ENCODE measurements around the gene ENAM. TPM values are rescaled to one million over a fixed set of nuclear protein-coding genes. Genes with fewer than 3 reads are reported as not detected.
"Not testable (repeated sequence)": the region's sequence is repeated elsewhere in the genome, so short reads cannot be mapped to it uniquely, and the experiment has no call there.

The ENAM gene
- total RNA-seq, 1 donor: not detected

GRCh38 chr4:70608324-70608723 lies 20.2 kb upstream of the ENAM start:
- H3K4me3 ChIP-seq (ENCODE audit: low read length): no peak overlapping the region
- H3K27me3 ChIP-seq (ENCODE audit: insufficient read depth, low read length): no peaks in the 10 kb centered on the region
- H3K9me3 ChIP-seq (ENCODE audit: low read depth, low read length): no peaks in the 10 kb centered on the region
- no peaks in the 10 kb centered on the region for H3K4me1 ChIP-seq (ENCODE audit: insufficient read depth, low read length)

- H3K27me3 ChIP-seq (ENCODE audit: insufficient read depth, low read length): no peaks in the 10 kb centered on the region
- H3K9me3 ChIP-seq (ENCODE audit: low read depth, low read length): no peaks in the 10 kb centered on the region
- H3K4me3 ChIP-seq (ENCODE audit: low read length): no peak overlapping the region
- H3K4me1 ChIP-seq (ENCODE audit: insufficient read depth, low read length): no peaks in the 10 kb centered on the region
Measured at GRCh38 chr4:70613306-70614183, 15.0 kb upstream of the ENAM start.

DNA sequence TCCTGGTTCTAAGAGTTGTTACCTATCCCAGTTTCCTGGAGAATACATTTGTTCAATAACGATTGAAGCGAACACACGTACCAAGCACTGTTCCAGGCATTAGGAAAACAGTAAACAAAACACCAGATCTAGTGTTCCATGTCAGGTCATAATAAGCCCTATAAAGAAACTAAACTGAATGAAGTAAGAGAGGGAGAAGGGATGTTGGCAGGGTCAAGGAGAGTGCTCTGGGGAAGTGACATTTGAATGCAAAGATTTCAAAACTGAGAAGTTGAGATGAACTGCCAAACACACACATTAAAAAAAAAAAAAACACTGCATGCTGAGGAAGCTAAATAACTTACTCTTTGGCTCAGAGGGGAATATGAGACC lies 14.4 kb upstream of the ENAM start:
- Histone ChIP-seq H3K4me3 (ENCODE audit: low read length) (no peak overlapping the region), H3K4me1 (ENCODE audit: insufficient read depth, low read length) (no peaks in the 10 kb centered on the region), H3K9me3 (ENCODE audit: low read depth, low read length) (no peaks in the 10 kb centered on the region), H3K27me3 (ENCODE audit: insufficient read depth, low read length) (no peaks in the 10 kb centered on the region)

DNA sequence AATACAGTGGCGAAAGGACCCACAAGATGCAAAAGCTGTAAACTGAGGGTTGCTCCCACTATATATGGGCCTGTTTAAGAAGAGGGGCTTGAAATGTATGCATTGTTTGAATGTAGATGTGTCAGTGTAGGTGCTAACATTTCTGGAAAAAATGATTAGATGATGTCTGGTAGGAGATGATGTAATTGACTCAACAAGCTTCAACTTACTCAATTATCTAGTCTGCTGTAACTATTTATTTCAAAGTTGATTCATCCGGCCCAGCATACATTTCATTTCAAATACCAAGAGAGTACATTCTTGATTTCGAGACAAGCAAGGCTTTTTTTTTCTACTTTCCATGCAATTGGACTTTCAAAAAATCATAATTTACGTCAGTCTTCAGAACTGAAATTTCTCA lies 9.3 kb upstream of the ENAM start:
- H3K27me3 ChIP-seq (ENCODE audit: insufficient read depth, low read length): no peaks in the 10 kb centered on the region

DNA sequence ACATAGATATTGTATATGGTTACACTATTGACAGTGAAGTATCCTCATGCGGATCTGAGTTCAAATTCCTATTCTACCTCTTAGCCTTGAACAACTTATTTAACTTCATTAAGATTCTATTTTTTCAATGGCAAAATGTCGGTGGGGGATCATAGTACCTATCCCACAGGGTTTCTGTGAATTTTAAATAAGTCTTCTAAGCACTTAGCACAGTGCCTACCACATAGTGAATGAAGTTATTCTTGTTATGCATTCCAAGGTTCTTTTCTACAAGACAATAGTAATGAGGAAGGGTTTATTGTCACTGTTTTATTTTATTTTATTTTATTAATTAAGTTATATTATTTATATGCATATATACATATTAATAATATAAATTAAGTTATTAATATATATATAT lies 8.8 kb upstream of the ENAM start:
- Histone ChIP-seq H3K4me3 (ENCODE audit: low read length) (no peak overlapping the region), H3K9me3 (ENCODE audit: low read depth, low read length) (no peaks in the 10 kb centered on the region), H3K4me1 (ENCODE audit: insufficient read depth, low read length) (no peaks in the 10 kb centered on the region), H3K27me3 (ENCODE audit: insufficient read depth, low read length) (no peaks in the 10 kb centered on the region)

More for the DNA sequence above, 9.3 kb upstream of the ENAM start:
- Histone ChIP-seq H3K9me3 (ENCODE audit: low read depth, low read length) (no peaks in the 10 kb centered on the region), H3K4me1 (ENCODE audit: insufficient read depth, low read length) (no peaks in the 10 kb centered on the region), H3K4me3 (ENCODE audit: low read length) (no peak overlapping the region)

GRCh38 chr4:70623323-70623722 lies 5.2 kb upstream of the ENAM start:
- no peaks in the 10 kb centered on the region for H3K9me3 ChIP-seq (ENCODE audit: low read depth, low read length)
- no peaks in the 10 kb centered on the region for H3K4me1 ChIP-seq (ENCODE audit: insufficient read depth, low read length)
- H3K4me3 ChIP-seq (ENCODE audit: low read length): no peak overlapping the region

DNA sequence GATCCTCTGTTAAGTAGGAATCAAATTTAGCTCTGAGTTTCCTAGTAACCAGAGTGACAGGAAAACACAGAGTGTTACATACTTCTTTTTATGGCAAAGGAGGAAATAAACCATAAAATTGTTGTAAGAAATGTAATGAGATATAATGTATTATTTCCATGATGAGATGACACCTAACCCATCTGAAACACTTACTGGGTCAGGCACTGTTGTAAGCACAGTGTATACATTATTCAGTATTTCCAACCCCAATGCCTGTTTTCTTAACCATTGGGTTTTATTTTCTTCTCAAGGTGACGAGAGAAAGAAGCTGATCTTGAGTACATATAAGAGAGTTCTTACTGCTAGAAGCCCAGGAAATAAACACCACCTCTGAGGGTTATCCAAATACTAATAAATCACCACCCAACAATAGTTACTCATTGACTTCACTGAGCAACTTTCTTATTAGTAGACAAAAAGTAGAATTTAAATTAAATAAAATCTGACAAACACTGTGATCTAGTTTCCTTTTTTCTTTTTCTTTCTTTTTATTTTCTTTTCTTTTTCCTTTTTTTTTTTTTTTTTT lies 4.2 kb upstream of the ENAM start:
- Histone ChIP-seq H3K9me3 (ENCODE audit: low read depth, low read length) (no peaks in the 10 kb centered on the region), H3K4me3 (ENCODE audit: low read length) (no peak overlapping the region), H3K27me3 (ENCODE audit: insufficient read depth, low read length) (no peaks in the 10 kb centered on the region), H3K4me1 (ENCODE audit: insufficient read depth, low read length) (no peaks in the 10 kb centered on the region)

More at GRCh38 chr4:70623323-70623722, 5.2 kb upstream of the ENAM start:
- no peaks in the 10 kb centered on the region for H3K27me3 ChIP-seq (ENCODE audit: insufficient read depth, low read length)

DNA sequence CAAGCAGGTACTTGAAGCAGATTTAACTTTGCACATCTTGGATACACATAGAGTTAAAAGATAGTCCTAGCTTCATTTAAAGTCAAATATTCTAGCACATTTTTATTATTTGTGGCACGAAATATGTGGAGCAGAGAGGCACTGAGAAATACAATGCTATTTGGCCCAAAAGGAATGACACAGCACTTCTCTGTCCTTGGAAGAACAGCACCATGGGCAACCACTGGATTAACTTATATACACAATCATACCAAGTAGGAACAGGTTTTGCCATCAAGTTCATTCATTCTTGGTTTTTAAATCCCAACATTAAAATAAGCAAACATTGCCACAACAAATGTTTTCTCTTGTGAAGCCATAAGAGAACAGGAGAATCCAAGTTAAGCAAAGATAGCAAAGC lies 924 bp upstream of the ENAM start:
- Histone ChIP-seq H3K27me3 (ENCODE audit: insufficient read depth, low read length) (no peaks in the 10 kb centered on the region), H3K4me1 (ENCODE audit: insufficient read depth, low read length) (no peaks in the 10 kb centered on the region), H3K4me3 (ENCODE audit: low read length) (no peak overlapping the region), H3K9me3 (ENCODE audit: low read depth, low read length) (no peaks in the 10 kb centered on the region)

GRCh38 chr4:70629469-70630090 lies 1.0 kb downstream of the ENAM start:
- Histone ChIP-seq H3K4me1 (ENCODE audit: insufficient read depth, low read length) (no peaks in the 10 kb centered on the region), H3K4me3 (ENCODE audit: low read length) (no peak overlapping the region), H3K9me3 (ENCODE audit: low read depth, low read length) (no peaks in the 10 kb centered on the region), H3K27me3 (ENCODE audit: insufficient read depth, low read length) (no peaks in the 10 kb centered on the region)

DNA sequence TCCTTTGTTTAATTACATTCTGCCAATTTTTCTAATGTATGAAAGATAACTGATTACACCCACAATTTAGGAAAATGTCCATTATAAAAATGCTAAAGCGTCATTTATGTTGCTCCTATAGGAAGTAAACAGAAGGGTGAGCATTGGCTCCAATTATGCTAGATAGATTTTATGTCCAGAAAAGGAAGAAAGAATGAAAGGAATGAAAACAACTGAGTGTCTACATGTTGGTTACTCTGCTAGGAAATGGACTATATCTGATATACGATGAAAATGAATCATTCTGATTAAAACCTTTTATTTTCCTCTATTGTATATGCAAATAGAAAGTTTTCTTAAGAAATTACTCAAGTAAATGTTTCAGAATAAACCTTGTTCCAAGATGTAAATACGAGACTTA lies 1.6 kb downstream of the ENAM start:
- Histone ChIP-seq H3K9me3 (ENCODE audit: low read depth, low read length) (no peaks in the 10 kb centered on the region), H3K27me3 (ENCODE audit: insufficient read depth, low read length) (no peaks in the 10 kb centered on the region), H3K4me3 (ENCODE audit: low read length) (no peak overlapping the region), H3K4me1 (ENCODE audit: insufficient read depth, low read length) (no peaks in the 10 kb centered on the region)

DNA sequence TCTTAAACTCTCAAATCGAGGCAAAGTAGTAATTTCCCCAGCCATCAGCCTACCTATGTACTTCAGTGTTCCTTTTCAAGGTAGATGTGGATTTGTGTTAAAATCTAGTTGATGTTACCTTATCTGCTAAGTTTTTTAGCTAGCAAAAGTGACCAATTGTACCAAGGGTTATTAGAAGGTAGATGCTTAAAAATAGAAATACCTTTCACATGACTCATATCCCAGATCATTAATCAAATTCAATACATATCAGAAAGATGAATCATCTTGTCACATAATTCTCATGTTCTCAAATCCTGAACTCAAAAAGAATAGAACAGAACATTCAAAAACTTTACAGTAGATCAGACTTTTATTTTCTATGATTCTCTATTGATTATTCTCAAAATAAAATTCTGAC lies 3.5 kb downstream of the ENAM start:
- no peaks in the 10 kb centered on the region for H3K27me3 ChIP-seq (ENCODE audit: insufficient read depth, low read length)
- H3K9me3 ChIP-seq (ENCODE audit: low read depth, low read length): no peaks in the 10 kb centered on the region
- H3K4me3 ChIP-seq (ENCODE audit: low read length): no peak overlapping the region
- no peaks in the 10 kb centered on the region for H3K4me1 ChIP-seq (ENCODE audit: insufficient read depth, low read length)

- no peaks in the 10 kb centered on the region for H3K4me1 ChIP-seq (ENCODE audit: insufficient read depth, low read length)
- H3K9me3 ChIP-seq (ENCODE audit: low read depth, low read length): no peaks in the 10 kb centered on the region
- H3K27me3 ChIP-seq (ENCODE audit: insufficient read depth, low read length): no peaks in the 10 kb centered on the region
- H3K4me3 ChIP-seq (ENCODE audit: low read length): no peak overlapping the region
Measured at GRCh38 chr4:70634482-70634881, 5.9 kb downstream of the ENAM start.

DNA sequence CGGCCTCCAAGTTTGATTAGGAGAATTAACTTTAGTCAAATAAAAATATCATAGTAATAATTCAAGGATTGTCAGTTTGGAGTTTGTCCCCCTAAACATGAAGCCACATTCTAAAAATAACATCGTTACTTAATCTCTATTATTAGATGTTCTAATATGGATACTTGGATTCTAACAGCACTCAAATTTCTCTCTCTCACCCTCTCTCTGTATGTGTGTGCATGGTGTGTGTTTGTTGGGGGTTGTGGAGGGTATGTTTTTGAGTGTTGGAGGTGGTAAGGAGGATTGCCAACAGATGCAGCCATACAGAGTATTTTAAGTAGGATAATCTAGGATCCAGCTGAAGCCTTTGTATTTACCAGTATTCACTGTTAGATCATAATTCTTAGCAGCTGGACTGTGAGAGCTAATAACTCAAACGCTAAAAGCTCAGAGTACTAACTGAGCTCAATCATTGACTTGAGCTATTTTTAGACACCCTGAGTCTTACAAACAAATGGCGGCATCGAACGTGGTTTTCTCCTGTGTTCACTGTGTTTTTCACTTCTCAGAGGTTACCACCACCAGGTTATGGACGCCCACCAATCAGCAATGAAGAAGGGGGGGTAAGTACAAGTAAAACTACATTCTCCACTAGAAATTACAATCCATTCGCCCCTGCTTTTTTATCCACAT lies 8.8 kb downstream of the ENAM start:
- no peaks in the 10 kb centered on the region for H3K27me3 ChIP-seq (ENCODE audit: insufficient read depth, low read length)
- H3K4me3 ChIP-seq (ENCODE audit: low read length): no peak overlapping the region
- H3K9me3 ChIP-seq (ENCODE audit: low read depth, low read length): no peaks in the 10 kb centered on the region
- H3K4me1 ChIP-seq (ENCODE audit: insufficient read depth, low read length): no peaks in the 10 kb centered on the region

DNA sequence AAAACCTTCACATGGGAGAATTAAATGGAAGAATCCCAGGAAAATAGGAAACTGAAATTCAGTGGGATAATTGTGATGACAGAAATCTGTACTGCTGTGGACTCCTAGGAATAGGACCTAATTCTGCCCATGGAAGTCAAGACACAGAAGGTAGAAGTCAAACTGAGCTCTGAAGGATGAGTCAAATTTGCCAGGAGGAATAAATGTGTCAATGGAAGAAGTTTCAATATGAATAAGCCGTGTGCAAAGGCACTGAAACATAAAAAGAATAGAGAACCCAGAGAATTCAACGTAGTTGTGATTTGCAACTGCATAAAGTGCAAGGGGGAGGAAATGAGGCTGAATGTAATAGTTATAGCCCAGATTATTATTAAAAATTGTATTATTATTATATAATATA lies 11.6 kb downstream of the ENAM start:
- Histone ChIP-seq H3K4me1 (ENCODE audit: insufficient read depth, low read length) (no peaks in the 10 kb centered on the region), H3K9me3 (ENCODE audit: low read depth, low read length) (no peaks in the 10 kb centered on the region), H3K4me3 (ENCODE audit: low read length) (no peak overlapping the region), H3K27me3 (ENCODE audit: insufficient read depth, low read length) (no peaks in the 10 kb centered on the region)

- not testable (repeated sequence) for H3K4me3 ChIP-seq (ENCODE audit: low read length); H3K27me3 ChIP-seq (ENCODE audit: insufficient read depth, low read length); H3K4me1 ChIP-seq (ENCODE audit: insufficient read depth, low read length); H3K9me3 ChIP-seq (ENCODE audit: low read depth, low read length)
Measured at GRCh38 chr4:70650741-70651140, 22.2 kb downstream of the ENAM start.

Data from mononuclear cell (primary cell).